HG03457 (cell line): Measurements from ENCODE around the gene ARHGAP9.
A peak's percentile ranks its signal among the peaks of the same experiment; 100 is the strongest.
"Not testable (repeated sequence)": the region's sequence is repeated elsewhere in the genome, so short reads cannot be mapped to it uniquely, and the experiment has no call there.

ENCODE experiments used
- ATAC-seq: cut with Tn5 transposase; IDR thresholded peaks from one replicate; pipeline ENCODE4 v1.9.1; 2021; ENCODE audit warnings: moderate number of reproducible peaks; ENCODE audit not compliant: unreplicated experiment

Gene ARHGAP9

GRCh38 chr12:57459055-57459749 is 20.5 kb downstream of the ARHGAP9 start:
- ATAC-seq = peak; percentile 52

- no peak for ATAC-seq
Observed at GRCh38 chr12:57458665-57459054, 21.0 kb downstream of the ARHGAP9 start.

- ATAC-seq = no peak
Observed at GRCh38 chr12:57456737-57457490, 22.8 kb downstream of the ARHGAP9 start.

- ATAC-seq = no peak
Observed at GRCh38 chr12:57456145-57456700, 23.4 kb downstream of the ARHGAP9 start.

DNA sequence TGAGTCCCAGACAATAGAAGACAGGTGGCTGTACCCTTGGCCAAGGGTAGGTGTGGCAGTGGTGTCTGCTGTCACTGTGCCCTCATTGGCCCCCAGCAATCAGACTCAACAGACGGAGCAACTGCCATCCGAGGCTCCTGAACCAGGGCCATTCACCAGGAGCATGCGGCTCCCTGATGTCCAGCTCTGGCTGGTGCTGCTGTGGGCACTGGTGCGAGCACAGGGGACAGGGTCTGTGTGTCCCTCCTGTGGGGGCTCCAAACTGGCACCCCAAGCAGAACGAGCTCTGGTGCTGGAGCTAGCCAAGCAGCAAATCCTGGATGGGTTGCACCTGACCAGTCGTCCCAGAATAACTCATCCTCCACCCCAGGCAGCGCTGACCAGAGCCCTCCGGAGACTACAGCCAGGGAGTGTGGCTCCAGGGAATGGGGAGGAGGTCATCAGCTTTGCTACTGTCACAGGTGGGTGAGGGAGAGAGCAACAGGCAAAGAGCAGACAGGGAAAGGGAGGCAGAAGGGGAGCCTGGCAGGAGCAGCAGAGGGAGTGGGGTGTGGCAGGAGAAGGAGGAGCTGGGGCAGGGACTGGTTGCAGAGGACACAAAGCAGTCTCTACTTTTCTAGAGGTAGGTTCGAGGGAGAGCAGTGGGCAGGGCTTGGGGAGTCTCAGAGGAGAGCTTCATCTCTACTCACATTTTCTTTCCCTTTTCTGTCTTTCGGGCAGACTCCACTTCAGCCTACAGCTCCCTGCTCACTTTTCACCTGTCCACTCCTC is 24.1 kb downstream of the ARHGAP9 start:
- ATAC-seq = no peak

GRCh38 chr12:57454566-57455373 is 24.9 kb downstream of the ARHGAP9 start, which contains the start of gene INHBE:
INHBE (plus strand) TSS chr12:57455307; CDS start chr12:57455537, 230 bp downstream.
- no peak for ATAC-seq

DNA sequence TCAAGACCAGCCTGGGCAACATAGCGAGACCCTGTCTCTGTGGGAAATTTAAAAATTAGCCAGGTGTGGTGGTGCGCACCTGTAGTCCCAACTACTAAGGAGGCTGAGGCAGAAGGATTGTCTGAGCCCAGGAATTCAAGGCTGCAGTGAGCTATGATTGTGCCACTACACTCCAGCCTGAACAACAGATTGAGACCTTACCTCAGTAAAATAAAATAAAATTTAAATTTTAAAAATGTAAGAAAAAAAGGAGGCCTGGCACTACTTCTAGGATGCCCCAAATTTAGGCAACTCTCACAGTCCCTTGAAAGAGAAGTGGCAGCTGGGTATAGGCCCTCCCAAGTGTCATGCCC is 25.5 kb downstream of the ARHGAP9 start:
- ATAC-seq = no peak

- ATAC-seq = no peak
Observed at GRCh38 chr12:57452937-57453509, 26.6 kb downstream of the ARHGAP9 start.

DNA sequence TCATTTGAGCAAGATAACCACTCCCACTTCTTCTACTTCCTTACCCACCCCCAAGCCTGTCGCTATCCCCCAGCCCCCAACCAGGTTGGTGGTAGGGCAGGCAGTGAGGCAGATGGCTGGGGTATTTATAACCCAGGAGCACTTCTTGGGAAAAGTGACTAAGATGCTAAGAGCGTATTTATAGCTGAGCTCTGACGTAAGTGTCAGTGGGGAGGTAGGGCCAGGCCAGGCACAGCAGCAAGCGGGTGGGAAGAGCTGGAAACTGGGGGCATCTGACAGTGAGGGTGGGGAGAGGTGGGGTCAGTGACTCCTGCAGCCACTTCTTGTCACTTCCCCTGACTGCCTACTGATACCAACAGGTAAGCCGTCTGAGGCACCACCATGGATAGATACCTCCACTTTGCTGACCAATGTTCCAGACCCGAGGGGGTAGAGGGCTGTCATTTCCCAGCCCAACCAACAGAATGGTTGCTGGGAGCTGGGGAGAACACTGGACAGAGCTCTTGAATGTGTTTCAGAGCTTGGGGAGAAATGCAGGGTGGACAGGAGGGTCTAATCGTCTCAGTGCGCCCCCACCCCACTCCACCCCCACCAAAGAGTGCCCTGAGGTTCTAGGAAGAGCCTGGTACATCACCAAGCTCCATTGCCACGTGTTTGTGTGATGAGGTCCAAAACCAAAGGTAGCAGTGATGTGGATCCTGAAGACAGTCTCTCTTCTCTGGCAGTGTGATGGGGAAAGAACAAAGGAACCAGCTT is 27.3 kb downstream of the ARHGAP9 start:
- ATAC-seq = no peak

- no peak for ATAC-seq
Observed at GRCh38 chr12:57451233-57451778, 28.4 kb downstream of the ARHGAP9 start.

DNA sequence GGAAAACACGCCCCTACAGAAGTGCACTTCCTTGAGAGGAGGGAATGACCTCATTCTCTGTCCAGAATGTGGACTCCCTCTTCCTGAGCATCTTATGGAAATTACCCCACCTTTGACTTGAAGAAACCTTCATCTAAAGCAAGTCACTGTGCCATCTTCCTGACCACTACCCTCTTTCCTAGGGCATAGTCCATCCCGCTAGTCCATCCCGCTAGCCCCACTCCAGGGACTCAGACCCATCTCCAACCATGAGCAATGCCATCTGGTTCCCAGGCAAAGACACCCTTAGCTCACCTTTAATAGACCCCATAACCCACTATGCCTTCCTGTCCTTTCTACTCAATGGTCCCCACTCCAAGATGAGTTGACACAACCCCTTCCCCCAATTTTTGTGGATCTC is 29.6 kb downstream of the ARHGAP9 start:
- no peak for ATAC-seq

- ATAC-seq = no peak
Observed at GRCh38 chr12:57449375-57449774, 30.3 kb downstream of the ARHGAP9 start.

GRCh38 chr12:57448669-57449068 is 31.0 kb downstream of the ARHGAP9 start:
- no peak for ATAC-seq

DNA sequence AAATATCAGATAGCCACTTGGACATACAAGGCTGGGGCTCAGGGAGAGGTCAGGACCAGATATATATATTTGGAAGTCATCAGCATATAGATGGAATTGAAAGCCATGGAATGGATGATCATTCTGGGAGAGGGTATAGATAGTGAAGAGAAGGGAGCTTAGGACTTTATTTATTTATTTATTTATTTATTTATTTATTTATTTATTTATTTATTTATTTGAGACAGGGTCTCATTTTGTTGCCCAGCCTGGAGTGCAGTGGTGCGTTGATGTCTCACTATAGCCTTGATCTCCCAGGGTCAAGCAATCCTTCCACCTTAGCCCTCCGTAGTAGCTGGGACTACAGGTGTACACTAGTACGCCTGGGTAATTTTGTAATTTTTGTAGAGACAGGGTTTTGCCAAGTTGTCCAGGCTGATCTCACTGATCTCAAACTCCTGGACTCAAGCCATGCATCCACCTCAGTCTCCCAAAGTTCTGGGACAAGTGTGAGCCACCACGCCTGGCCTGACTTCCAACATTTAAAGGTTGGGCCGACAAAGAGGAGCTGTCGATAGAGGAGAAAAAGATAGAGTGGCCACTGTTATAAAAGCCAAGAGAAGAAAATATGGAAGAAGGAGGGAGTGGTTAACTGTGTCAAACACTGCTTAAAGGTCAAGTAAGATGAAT is 33.2 kb downstream of the ARHGAP9 start:
- ATAC-seq = no peak

- ATAC-seq = no peak
Observed at GRCh38 chr12:57444744-57445143, 34.9 kb downstream of the ARHGAP9 start.

- ATAC-seq = not testable (repeated sequence)
Observed at GRCh38 chr12:57444337-57444736, 35.3 kb downstream of the ARHGAP9 start.

GRCh38 chr12:57441846-57442427 is 37.7 kb downstream of the ARHGAP9 start:
- ATAC-seq = no peak

DNA sequence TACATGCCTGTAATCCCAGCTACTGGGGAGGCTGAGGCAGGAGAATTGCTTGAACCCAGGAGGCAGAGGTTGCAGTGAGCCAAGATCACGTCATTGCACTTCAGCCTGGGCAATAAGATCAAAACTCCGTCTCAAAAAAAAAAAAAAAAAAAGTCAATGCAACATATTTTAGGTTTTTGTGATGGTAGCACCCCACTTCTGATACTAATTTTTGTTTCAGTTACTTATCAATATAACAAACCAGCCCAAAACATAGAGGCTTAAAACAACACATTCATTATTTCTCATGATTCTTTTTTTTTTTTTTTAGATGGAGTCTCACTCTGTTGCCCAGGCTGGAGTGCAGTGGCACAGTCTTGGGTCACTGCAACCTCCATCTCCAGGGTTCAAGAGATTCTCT is 38.3 kb downstream of the ARHGAP9 start:
- ATAC-seq = not testable (repeated sequence)
